WTC11 (cell line): ENCODE measurements around the gene TUBGCP6.

Experiments
- CREB1 ChIP-seq: sonication (generic); formaldehyde crosslinking; IDR thresholded peaks from 2 replicates; pipeline ENCODE4 v1.8.0; 2023; ENCODE audit warnings: mild to moderate bottlenecking, missing genetic modification reagents
- CTCF ChIP-seq: fragments of 200-600 bp; IDR thresholded peaks from 2 replicates; pipeline ENCODE4 v1.8.0; 2022; ENCODE audit warnings: antibody characterized with exemption
- ESRRA ChIP-seq: sonication (generic); formaldehyde crosslinking; IDR thresholded peaks from 2 replicates; pipeline ENCODE4 v1.8.1; 2022; ENCODE audit warnings: mild to moderate bottlenecking, missing genetic modification reagents, borderline replicate concordance
- RELA ChIP-seq: sonication (generic); formaldehyde crosslinking; IDR thresholded peaks from 2 replicates; pipeline ENCODE4 v1.8.1; 2022; ENCODE audit warnings: missing genetic modification reagents, mild to moderate bottlenecking, borderline replicate concordance
- SP1 ChIP-seq: sonication (generic); formaldehyde crosslinking; conservative IDR thresholded peaks from 2 replicates; pipeline ENCODE4 v1.8.1; 2022; ENCODE audit warnings: missing genetic modification reagents
- TEAD4 ChIP-seq: sonication (generic); formaldehyde crosslinking; IDR thresholded peaks from 2 replicates; pipeline ENCODE4 v1.8.0; 2022; ENCODE audit warnings: mild to moderate bottlenecking, missing genetic modification reagents
- ZNF512 ChIP-seq: sonication (generic); formaldehyde crosslinking; IDR thresholded peaks from 2 replicates; pipeline ENCODE4 v1.8.1; 2022; ENCODE audit warnings: missing genetic modification reagents, borderline replicate concordance

GRCh38 chr22:50260801-50261614, 16.2 kb upstream of the TUBGCP6 start:
- TF ChIP-seq SP1 (CRISPR knock-in tag) (no peak; the same call in 1 of the 2 replicates), CTCF (no peak), ZNF512 (CRISPR knock-in tag) (no peak), ESRRA (no peak), CREB1 (CRISPR knock-in tag) (no peak), TEAD4 (no peak), RELA (no peak)
